ENCODE measurements around the gene KLHL40.
"Not testable (repeated sequence)": the region's sequence is repeated elsewhere in the genome, so short reads cannot be mapped to it uniquely, and the experiment has no call there.

The KLHL40 gene

GRCh38 chr3:42719002-42719401, 33.7 kb downstream of the KLHL40 start:
- Histone ChIP-seq H3K4me3 (ENCODE audit: low read length) (no peak overlapping the region), H3K36me3 (ENCODE audit: control insufficient read depth, insufficient read depth, low read length) (no peaks in the 10 kb centered on the region), H3K27ac (ENCODE audit: low read depth, low read length) (no peak overlapping the region), H3K9ac (ENCODE audit: low read length) (no peak overlapping the region), H3K27me3 (ENCODE audit: control insufficient read depth, insufficient read depth, low read length) (no peaks in the 10 kb centered on the region), H3K4me1 (ENCODE audit: control insufficient read depth, insufficient read depth, low read length) (no peaks in the 10 kb centered on the region)

GRCh38 chr3:42720126-42720525, 34.8 kb downstream of the KLHL40 start:
- H3K27ac ChIP-seq (ENCODE audit: low read depth, low read length) = no peak overlapping the region
- no peaks in the 10 kb centered on the region for H3K4me1 ChIP-seq (ENCODE audit: control insufficient read depth, insufficient read depth, low read length)
- no peak overlapping the region for H3K4me3 ChIP-seq (ENCODE audit: low read length)
- H3K9ac ChIP-seq (ENCODE audit: low read length) = no peak overlapping the region
- no peaks in the 10 kb centered on the region for H3K27me3 ChIP-seq (ENCODE audit: control insufficient read depth, insufficient read depth, low read length)
- H3K36me3 ChIP-seq (ENCODE audit: control insufficient read depth, insufficient read depth, low read length) = no peaks in the 10 kb centered on the region

DNA sequence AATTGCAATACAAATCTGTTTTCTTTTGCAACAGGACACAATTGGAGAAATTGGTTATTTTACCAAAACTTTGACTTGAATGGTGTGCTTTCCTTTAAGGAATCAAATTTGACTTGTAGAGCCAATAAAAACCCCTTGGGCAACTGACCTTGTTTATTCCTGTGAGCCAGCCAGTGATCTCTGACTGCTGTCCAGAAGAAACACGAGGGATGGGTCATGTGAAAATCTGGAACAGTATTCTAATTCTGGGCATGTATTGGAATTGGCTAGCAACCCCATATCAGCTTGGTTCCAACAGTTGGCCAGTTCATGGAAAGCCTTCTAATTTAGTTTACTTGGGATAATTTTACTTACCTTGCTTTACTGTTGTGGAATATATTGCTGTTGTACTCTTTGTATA, 36.4 kb downstream of the KLHL40 start:
- H3K4me1 ChIP-seq (ENCODE audit: control insufficient read depth, insufficient read depth, low read length) = no peaks in the 10 kb centered on the region
- no peak overlapping the region for H3K9ac ChIP-seq (ENCODE audit: low read length)
- no peaks in the 10 kb centered on the region for H3K27me3 ChIP-seq (ENCODE audit: control insufficient read depth, insufficient read depth, low read length)
- no peak overlapping the region for H3K4me3 ChIP-seq (ENCODE audit: low read length)
- no peaks in the 10 kb centered on the region for H3K36me3 ChIP-seq (ENCODE audit: control insufficient read depth, insufficient read depth, low read length)
- no peak overlapping the region for H3K27ac ChIP-seq (ENCODE audit: low read depth, low read length)

- not testable (repeated sequence) for H3K4me3 ChIP-seq (ENCODE audit: low read length); H3K9ac ChIP-seq (ENCODE audit: low read length); H3K4me1 ChIP-seq (ENCODE audit: control insufficient read depth, insufficient read depth, low read length); H3K36me3 ChIP-seq (ENCODE audit: control insufficient read depth, insufficient read depth, low read length); H3K27me3 ChIP-seq (ENCODE audit: control insufficient read depth, insufficient read depth, low read length); H3K27ac ChIP-seq (ENCODE audit: low read depth, low read length)
Measured at GRCh38 chr3:42722442-42722841, 37.1 kb downstream of the KLHL40 start.

- no peak overlapping the region for H3K27ac ChIP-seq (ENCODE audit: low read depth, low read length)
Measured at GRCh38 chr3:42723219-42723618, 37.9 kb downstream of the KLHL40 start.

DNA sequence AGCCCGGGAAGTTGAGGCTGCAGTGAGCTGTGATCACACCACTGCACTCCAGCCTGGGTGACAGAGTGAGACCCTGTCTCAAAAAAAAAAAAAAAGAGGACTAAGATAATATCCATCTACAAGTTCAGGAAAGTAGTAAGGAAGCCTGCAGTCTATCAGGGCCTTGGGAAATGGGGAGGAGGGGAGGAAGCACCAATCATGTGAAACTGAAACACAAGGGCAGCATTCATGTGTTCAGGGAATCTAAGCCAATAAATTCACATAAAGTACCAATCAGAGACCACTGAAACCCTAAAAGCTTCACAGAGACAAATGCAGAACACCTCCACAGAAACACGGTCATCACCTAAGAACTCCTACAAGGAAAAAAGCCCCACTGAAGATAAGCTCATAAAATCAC, 40.1 kb downstream of the KLHL40 start:
- H3K36me3 ChIP-seq (ENCODE audit: control insufficient read depth, insufficient read depth, low read length) = no peaks in the 10 kb centered on the region
- no peak overlapping the region for H3K9ac ChIP-seq (ENCODE audit: low read length)
- H3K4me1 ChIP-seq (ENCODE audit: control insufficient read depth, insufficient read depth, low read length) = no peaks in the 10 kb centered on the region
- H3K27ac ChIP-seq (ENCODE audit: low read depth, low read length) = no peak overlapping the region
- no peaks in the 10 kb centered on the region for H3K27me3 ChIP-seq (ENCODE audit: control insufficient read depth, insufficient read depth, low read length)
- H3K4me3 ChIP-seq (ENCODE audit: low read length) = no peak overlapping the region

More at GRCh38 chr3:42723219-42723618, 37.9 kb downstream of the KLHL40 start:
- Histone ChIP-seq H3K36me3 (ENCODE audit: control insufficient read depth, insufficient read depth, low read length) (no peaks in the 10 kb centered on the region), H3K27me3 (ENCODE audit: control insufficient read depth, insufficient read depth, low read length) (no peaks in the 10 kb centered on the region), H3K4me1 (ENCODE audit: control insufficient read depth, insufficient read depth, low read length) (no peaks in the 10 kb centered on the region), H3K9ac (ENCODE audit: low read length) (no peak overlapping the region), H3K4me3 (ENCODE audit: low read length) (no peak overlapping the region)

GRCh38 chr3:42728056-42728455, 42.7 kb downstream of the KLHL40 start:
- no peaks in the 10 kb centered on the region for H3K4me1 ChIP-seq (ENCODE audit: control insufficient read depth, insufficient read depth, low read length)
- no peak overlapping the region for H3K27ac ChIP-seq (ENCODE audit: low read depth, low read length)
- H3K36me3 ChIP-seq (ENCODE audit: control insufficient read depth, insufficient read depth, low read length) = no peaks in the 10 kb centered on the region
- no peak overlapping the region for H3K9ac ChIP-seq (ENCODE audit: low read length)
- no peak overlapping the region for H3K4me3 ChIP-seq (ENCODE audit: low read length)
- no peaks in the 10 kb centered on the region for H3K27me3 ChIP-seq (ENCODE audit: control insufficient read depth, insufficient read depth, low read length)

DNA sequence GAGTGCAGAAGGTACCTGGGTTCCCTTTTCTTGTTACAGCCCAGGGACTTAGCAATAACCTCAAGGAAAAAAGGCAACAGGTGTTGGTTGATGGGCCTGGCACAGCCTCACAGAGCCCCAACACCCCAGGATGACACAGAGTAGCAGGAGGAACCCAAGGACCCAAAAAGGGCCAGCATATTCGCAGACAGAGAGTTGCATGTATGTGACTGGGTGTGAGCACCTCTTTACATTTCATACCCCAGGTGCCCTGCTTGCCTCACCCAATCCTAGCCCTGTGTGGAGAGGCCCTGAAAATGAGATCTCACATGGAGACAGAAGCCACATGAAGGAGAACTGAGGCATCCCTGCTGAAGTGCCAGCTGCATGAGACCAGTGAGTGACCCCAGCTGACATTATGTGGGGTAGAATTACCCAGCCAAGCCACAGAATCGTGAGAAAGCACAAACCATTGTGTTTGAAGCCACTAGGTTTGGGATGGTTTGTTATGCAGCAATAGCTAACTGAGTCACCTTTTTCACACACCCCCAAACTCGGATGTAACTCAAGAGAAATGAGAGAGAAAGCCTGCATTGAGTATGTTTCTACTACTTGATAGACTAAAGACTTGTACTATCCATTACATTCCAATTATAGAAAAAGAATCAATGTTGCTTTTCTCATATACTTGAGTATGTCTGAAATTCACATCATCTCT, 43.5 kb downstream of the KLHL40 start:
- H3K27me3 ChIP-seq (ENCODE audit: control insufficient read depth, insufficient read depth, low read length) = no peaks in the 10 kb centered on the region
- no peaks in the 10 kb centered on the region for H3K36me3 ChIP-seq (ENCODE audit: control insufficient read depth, insufficient read depth, low read length)
- H3K9ac ChIP-seq (ENCODE audit: low read length) = no peak overlapping the region
- H3K27ac ChIP-seq (ENCODE audit: low read depth, low read length) = no peak overlapping the region
- no peaks in the 10 kb centered on the region for H3K4me1 ChIP-seq (ENCODE audit: control insufficient read depth, insufficient read depth, low read length)
- no peak overlapping the region for H3K4me3 ChIP-seq (ENCODE audit: low read length)

DNA sequence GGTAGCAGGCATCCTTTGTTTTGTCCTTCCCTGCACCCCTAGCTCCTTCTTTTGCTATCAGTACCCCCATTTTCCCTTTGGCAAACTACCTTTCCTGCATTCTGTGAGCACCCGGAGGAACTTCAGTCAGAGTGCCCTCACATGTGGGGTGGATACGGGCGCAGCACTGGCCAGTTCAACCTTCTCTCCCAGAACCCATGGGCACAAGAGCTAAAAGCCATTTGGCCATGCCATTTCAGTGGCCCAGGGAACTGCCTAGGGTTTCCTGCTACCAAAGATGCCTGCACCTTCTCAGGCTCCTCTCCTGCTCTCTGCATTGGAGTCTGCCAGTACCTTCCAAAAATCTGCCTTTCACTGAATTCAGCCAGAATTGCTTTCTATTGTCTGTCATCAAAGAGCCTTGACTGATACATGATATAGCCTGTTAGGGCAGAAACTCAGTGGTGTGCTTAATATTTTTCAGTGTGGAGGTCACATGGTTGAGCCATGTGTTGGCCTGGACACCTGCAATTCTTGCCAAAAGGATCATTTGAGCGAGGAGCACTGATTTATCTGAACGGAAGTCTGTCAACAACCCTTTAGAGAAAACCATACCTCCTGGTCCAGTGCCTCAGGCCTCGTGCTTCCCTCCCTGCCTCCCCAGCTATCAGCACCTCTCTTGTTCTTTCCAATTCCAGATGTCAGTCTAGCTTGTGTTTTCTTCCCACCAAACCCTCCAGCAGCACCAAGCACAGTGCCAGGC, 44.2 kb downstream of the KLHL40 start:
- Histone ChIP-seq H3K27me3 (ENCODE audit: control insufficient read depth, insufficient read depth, low read length) (no peaks in the 10 kb centered on the region), H3K4me1 (ENCODE audit: control insufficient read depth, insufficient read depth, low read length) (no peaks in the 10 kb centered on the region), H3K27ac (ENCODE audit: low read depth, low read length) (no peak overlapping the region), H3K9ac (ENCODE audit: low read length) (no peak overlapping the region), H3K36me3 (ENCODE audit: control insufficient read depth, insufficient read depth, low read length) (no peaks in the 10 kb centered on the region), H3K4me3 (ENCODE audit: low read length) (no peak overlapping the region)

DNA sequence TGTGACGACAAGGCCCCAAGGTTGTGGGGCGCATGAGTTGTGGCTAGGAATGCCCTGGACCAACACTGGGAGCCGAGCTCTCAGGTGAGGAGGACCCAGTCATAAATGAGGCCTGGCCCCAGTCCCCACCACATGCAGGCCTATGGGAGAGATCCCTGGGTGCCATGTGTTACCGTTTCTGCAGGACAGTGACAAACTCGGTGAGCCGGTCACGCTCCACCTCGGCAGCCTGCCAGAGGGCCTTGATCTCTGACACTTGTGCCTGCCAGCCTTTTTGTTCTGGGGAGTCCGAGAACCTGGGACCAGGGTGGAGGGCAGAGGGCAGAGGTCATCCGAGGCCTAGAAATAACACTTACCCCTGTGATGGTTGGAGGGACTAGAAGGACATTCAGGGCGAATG, 45.0 kb downstream of the KLHL40 start:
- no peak overlapping the region for H3K27ac ChIP-seq (ENCODE audit: low read depth, low read length)
- no peaks in the 10 kb centered on the region for H3K36me3 ChIP-seq (ENCODE audit: control insufficient read depth, insufficient read depth, low read length)
- H3K9ac ChIP-seq (ENCODE audit: low read length) = no peak overlapping the region
- H3K4me1 ChIP-seq (ENCODE audit: control insufficient read depth, insufficient read depth, low read length) = no peaks in the 10 kb centered on the region
- no peaks in the 10 kb centered on the region for H3K27me3 ChIP-seq (ENCODE audit: control insufficient read depth, insufficient read depth, low read length)
- no peak overlapping the region for H3K4me3 ChIP-seq (ENCODE audit: low read length)

DNA sequence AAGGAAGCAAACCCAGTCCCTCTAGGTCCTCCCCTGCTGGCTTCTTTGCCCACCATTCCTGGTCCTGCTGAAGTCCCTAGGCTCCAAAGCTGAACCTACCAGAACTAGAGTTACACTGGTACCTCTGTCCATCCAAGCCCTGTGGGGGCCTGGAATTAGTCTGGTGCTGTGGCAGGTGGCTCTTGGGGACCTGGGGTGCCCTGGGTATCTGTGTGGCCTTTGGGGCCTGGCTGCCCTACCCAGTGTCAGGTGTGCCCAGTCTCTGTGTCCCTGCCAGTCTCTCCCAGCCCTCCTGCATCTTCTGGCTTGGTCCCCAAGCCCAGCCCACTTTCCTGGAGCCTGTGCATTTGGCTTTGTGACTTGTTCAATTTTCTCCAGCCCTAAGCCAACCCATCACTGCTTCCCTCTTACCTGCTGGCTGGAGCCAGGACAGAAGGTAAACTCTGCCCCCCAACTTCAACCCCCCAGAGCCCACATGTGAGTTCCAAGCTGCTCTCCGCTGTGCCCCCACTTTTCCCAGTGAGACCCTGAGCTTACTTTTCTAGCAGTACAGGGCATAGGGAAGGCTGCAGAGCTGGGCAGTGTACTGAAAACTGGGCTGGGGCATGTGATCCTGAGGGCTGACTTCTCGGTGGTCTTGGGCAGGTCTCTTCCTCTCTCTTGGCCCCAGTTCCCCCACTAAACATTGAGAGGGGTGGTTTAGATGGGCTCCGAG, 45.5 kb downstream of the KLHL40 start:
- Histone ChIP-seq H3K9ac (ENCODE audit: low read length) (no peak overlapping the region), H3K4me3 (ENCODE audit: low read length) (no peak overlapping the region), H3K27me3 (ENCODE audit: control insufficient read depth, insufficient read depth, low read length) (no peaks in the 10 kb centered on the region), H3K27ac (ENCODE audit: low read depth, low read length) (no peak overlapping the region), H3K36me3 (ENCODE audit: control insufficient read depth, insufficient read depth, low read length) (no peaks in the 10 kb centered on the region), H3K4me1 (ENCODE audit: control insufficient read depth, insufficient read depth, low read length) (no peaks in the 10 kb centered on the region)

DNA sequence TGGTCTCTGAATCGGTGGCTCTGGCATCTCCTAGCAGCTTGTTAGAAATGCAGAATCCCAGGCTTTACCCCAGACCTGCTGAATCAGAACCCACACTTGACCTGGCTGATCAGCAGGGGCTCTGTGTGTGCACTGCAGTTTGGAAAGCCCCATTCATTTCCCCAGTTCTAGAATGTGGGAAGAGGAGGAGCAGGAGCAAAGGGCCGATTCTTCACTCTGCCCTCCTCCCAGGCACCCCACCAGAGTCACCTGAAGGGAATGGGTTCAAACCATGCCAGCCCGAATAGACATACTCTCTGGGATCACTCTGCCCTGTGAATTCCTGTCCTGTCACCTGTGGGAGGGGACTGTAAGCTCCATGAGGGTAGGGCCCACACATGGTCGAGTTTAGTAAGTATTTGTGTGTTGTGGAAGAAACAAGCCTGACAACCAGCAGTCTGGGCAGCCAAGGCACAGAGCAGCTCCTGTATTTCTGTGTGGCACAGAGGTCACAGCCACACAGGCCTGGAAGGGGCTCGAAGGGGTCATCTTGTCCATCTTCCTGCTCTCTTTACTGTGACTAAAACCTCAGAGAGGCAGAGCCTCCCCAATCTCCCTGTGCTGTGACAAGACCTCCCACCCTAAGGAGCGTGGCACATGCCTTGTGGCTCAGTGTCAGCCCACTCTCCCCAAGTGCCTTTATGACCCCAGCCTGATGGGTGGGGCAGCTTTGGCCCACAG, 46.3 kb downstream of the KLHL40 start:
- H3K9ac ChIP-seq (ENCODE audit: low read length) = no peak overlapping the region
- H3K4me1 ChIP-seq (ENCODE audit: control insufficient read depth, insufficient read depth, low read length) = no peaks in the 10 kb centered on the region
- H3K4me3 ChIP-seq (ENCODE audit: low read length) = no peak overlapping the region
- no peak overlapping the region for H3K27ac ChIP-seq (ENCODE audit: low read depth, low read length)
- H3K36me3 ChIP-seq (ENCODE audit: control insufficient read depth, insufficient read depth, low read length) = no peaks in the 10 kb centered on the region
- H3K27me3 ChIP-seq (ENCODE audit: control insufficient read depth, insufficient read depth, low read length) = no peaks in the 10 kb centered on the region

All from rectal smooth muscle tissue (tissue), 1 donor.